ENCODE data around the gene LEFTY1.

Gene LEFTY1

GRCh38 chr1:225906467-225906866 lies 17.5 kb upstream of the LEFTY1 start:
- TF ChIP-seq CTCF (IDR thresholded peaks at IDR 0.05): no peak
- no peaks in the 10 kb centered on the region for H3K36me3 ChIP-seq
- H3K27ac ChIP-seq: no peak overlapping the region
- no peak overlapping the region for H3K4me3 ChIP-seq (ENCODE audit: low read depth in 1 of 2, low read length in 1 of 2)
- no peaks in the 10 kb centered on the region for H3K9me3 ChIP-seq
- peaks cover 20 to 21% of the 10 kb centered on the region in 2 experiments for H3K4me1 ChIP-seq (ENCODE audit: control insufficient read depth in 1 of 2, insufficient read depth in 1 of 2, low read depth in 1 of 2, low read length in 1 of 2)
- no peaks in the 10 kb centered on the region for H3K27me3 ChIP-seq

GRCh38 chr1:225903623-225904022 lies 14.7 kb upstream of the LEFTY1 start:
- no peak for TF ChIP-seq CTCF (IDR thresholded peaks at IDR 0.05)
- H3K4me1 ChIP-seq (ENCODE audit: control insufficient read depth in 1 of 2, insufficient read depth in 1 of 2, low read depth in 1 of 2, low read length in 1 of 2): peaks cover 0 to 10% of the 10 kb centered on the region in 2 experiments
- H3K27ac ChIP-seq: no peak overlapping the region
- no peaks in the 10 kb centered on the region for H3K36me3 ChIP-seq
- no peaks in the 10 kb centered on the region for H3K27me3 ChIP-seq
- H3K4me3 ChIP-seq (ENCODE audit: low read depth in 1 of 2, low read length in 1 of 2): no peak overlapping the region
- no peaks in the 10 kb centered on the region for H3K9me3 ChIP-seq

GRCh38 chr1:225899044-225899925 lies 10.3 kb upstream of the LEFTY1 start:
- H3K27ac ChIP-seq: no peak overlapping the region
- peaks cover 26 to 40% of the 10 kb centered on the region in 2 experiments for H3K4me1 ChIP-seq (ENCODE audit: control insufficient read depth in 1 of 2, insufficient read depth in 1 of 2, low read depth in 1 of 2, low read length in 1 of 2)
- H3K36me3 ChIP-seq: no peaks in the 10 kb centered on the region
- H3K4me3 ChIP-seq (ENCODE audit: low read depth in 1 of 2, low read length in 1 of 2): no peak overlapping the region
- no peak for TF ChIP-seq CTCF (IDR thresholded peaks at IDR 0.05)
- H3K27me3 ChIP-seq: no peaks in the 10 kb centered on the region
- no peaks in the 10 kb centered on the region for H3K9me3 ChIP-seq

- Histone ChIP-seq H3K4me3 (ENCODE audit: low read depth in 1 of 2, low read length in 1 of 2) (peak overlapping the region in 1 of 2 experiments; percentile 18), H3K36me3 (no peaks in the 10 kb centered on the region), H3K27ac (peak overlapping the region; percentile 91), H3K9me3 (no peaks in the 10 kb centered on the region), H3K27me3 (no peaks in the 10 kb centered on the region), H3K4me1 (ENCODE audit: control insufficient read depth in 1 of 2, insufficient read depth in 1 of 2, low read depth in 1 of 2, low read length in 1 of 2) (peaks cover 26 to 40% of the 10 kb centered on the region in 2 experiments)
- TF ChIP-seq CTCF (IDR thresholded peaks at IDR 0.05): no peak
Measured at GRCh38 chr1:225897595-225898514, 8.9 kb upstream of the LEFTY1 start.

- no peak for TF ChIP-seq CTCF (IDR thresholded peaks at IDR 0.05)
Measured at GRCh38 chr1:225896937-225897549, 8.1 kb upstream of the LEFTY1 start.

More at GRCh38 chr1:225896937-225897549, 8.1 kb upstream of the LEFTY1 start:
- H3K4me3 ChIP-seq (ENCODE audit: low read depth in 1 of 2, low read length in 1 of 2): peak overlapping the region in 1 of 2 experiments; percentile 18
- H3K36me3 ChIP-seq: no peaks in the 10 kb centered on the region
- peaks cover 31 to 44% of the 10 kb centered on the region in 2 experiments for H3K4me1 ChIP-seq (ENCODE audit: control insufficient read depth in 1 of 2, insufficient read depth in 1 of 2, low read depth in 1 of 2, low read length in 1 of 2)
- H3K27ac ChIP-seq: peak overlapping the region; percentile 91
- H3K9me3 ChIP-seq: no peaks in the 10 kb centered on the region
- no peaks in the 10 kb centered on the region for H3K27me3 ChIP-seq

All from neutrophil (primary cell).